ENCODE measurements around the gene AKNAD1.

- TF ChIP-seq, protein P1, sequence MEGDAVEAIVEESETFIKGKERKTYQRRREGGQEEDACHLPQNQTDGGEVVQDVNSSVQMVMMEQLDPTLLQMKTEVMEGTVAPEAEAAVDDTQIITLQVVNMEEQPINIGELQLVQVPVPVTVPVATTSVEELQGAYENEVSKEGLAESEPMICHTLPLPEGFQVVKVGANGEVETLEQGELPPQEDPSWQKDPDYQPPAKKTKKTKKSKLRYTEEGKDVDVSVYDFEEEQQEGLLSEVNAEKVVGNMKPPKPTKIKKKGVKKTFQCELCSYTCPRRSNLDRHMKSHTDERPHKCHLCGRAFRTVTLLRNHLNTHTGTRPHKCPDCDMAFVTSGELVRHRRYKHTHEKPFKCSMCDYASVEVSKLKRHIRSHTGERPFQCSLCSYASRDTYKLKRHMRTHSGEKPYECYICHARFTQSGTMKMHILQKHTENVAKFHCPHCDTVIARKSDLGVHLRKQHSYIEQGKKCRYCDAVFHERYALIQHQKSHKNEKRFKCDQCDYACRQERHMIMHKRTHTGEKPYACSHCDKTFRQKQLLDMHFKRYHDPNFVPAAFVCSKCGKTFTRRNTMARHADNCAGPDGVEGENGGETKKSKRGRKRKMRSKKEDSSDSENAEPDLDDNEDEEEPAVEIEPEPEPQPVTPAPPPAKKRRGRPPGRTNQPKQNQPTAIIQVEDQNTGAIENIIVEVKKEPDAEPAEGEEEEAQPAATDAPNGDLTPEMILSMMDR (IDR thresholded peaks at IDR 0.05): no peak
- TF ChIP-seq POLR2AphosphoS5 (IDR thresholded peaks at IDR 0.05) (no peak), EP300 (IDR thresholded peaks at IDR 0.05) (no peak)
Measured at GRCh38 chr1:108848806-108849205, 8.1 kb downstream of the AKNAD1 start.

Measured in stomach (tissue), 4 donors.